Central memory CD8-positive, alpha-beta T cell (primary cell): ENCODE measurements around the gene FSTL4.

ENCODE experiments used
- ATAC-seq: fragments of 150-1000 bp; cut with Tn5 transposase; replicated peaks from 2 replicates; pipeline ENCODE4 v1.10.0; 2022; ENCODE audit warnings: mild to moderate bottlenecking, moderate FRiP score, moderate number of reproducible peaks; ENCODE audit not compliant: poor library complexity, severe bottlenecking; ENCODE audit errors: extremely low read depth
- DNase-seq, 2 donors: peaks; one replicate each; pipeline ENCODE4 v3.0.0; 2021; ENCODE audit warnings: low spot score in 2 of 2
- H3K27ac Mint-ChIP-seq: one replicate; pipeline ENCODE4 v1.8.0; 2022; ENCODE audit warnings: low read depth, mild to moderate bottlenecking, moderate library complexity, mixed read lengths
- H3K27me3 Mint-ChIP-seq: one replicate; pipeline ENCODE4 v1.8.0; 2022; ENCODE audit warnings: mixed read lengths
- H3K36me3 Mint-ChIP-seq: one replicate; pipeline ENCODE4 v1.8.0; 2022; ENCODE audit warnings: mild to moderate bottlenecking, moderate library complexity, mixed read lengths; ENCODE audit not compliant: insufficient read depth
- H3K4me1 Mint-ChIP-seq: one replicate; pipeline ENCODE4 v1.8.0; 2022; ENCODE audit warnings: mixed read lengths
- H3K4me3 Mint-ChIP-seq: one replicate; pipeline ENCODE4 v1.8.0; 2022; ENCODE audit warnings: mild to moderate bottlenecking, moderate library complexity, mixed read lengths
- H3K9me3 Mint-ChIP-seq: one replicate; pipeline ENCODE4 v1.8.0; 2022; ENCODE audit warnings: mixed read lengths

FSTL4 gene

GRCh38 chr5:133603711-133604110 lies 8.6 kb downstream of the FSTL4 start:
- Mint-ChIP-seq H3K27me3 (peaks cover 68% of the 10 kb centered on the region), H3K36me3 (no peaks in the 10 kb centered on the region), H3K9me3 (no peaks in the 10 kb centered on the region), H3K4me3 (no peak overlapping the region), H3K4me1 (no peaks in the 10 kb centered on the region), H3K27ac (no peak overlapping the region)
- no peak for ATAC-seq
- no peak for DNase-seq

- Mint-ChIP-seq H3K36me3 (no peaks in the 10 kb centered on the region), H3K27ac (no peak overlapping the region), H3K4me3 (no peak overlapping the region), H3K27me3 (peaks cover 70% of the 10 kb centered on the region), H3K4me1 (no peaks in the 10 kb centered on the region), H3K9me3 (no peaks in the 10 kb centered on the region)
- no peak for ATAC-seq
- no peak for DNase-seq
These were observed 9.4 kb downstream of the FSTL4 start for GRCh38 chr5:133602835-133603380.

DNA sequence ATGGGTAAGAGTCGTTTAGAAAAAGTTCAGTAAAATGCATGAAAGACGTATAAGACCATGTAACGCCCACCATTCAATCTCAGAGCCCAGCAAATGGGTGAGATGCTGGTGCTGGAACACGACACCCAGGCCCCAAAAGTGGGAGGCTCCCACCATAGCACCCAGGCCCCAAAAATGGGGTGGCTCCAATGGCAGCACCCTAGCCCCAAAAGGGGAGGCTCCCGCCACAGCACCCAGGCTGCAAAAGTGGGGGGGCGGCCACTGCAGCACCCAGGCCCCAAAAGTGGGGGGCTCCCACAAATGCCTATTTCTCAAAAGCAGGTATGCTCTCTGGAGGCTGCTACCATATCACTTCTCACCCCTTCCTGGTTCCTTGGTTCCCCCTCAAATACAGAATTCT lies 12.7 kb downstream of the FSTL4 start:
- Mint-ChIP-seq H3K4me3 (no peak overlapping the region), H3K27me3 (peaks cover 70% of the 10 kb centered on the region), H3K4me1 (no peaks in the 10 kb centered on the region), H3K36me3 (no peaks in the 10 kb centered on the region), H3K27ac (no peak overlapping the region), H3K9me3 (no peaks in the 10 kb centered on the region)
- DNase-seq (no peak), ATAC-seq (no peak)

- H3K4me3 Mint-ChIP-seq = no peak overlapping the region
- no peak overlapping the region for H3K27ac Mint-ChIP-seq
- H3K27me3 Mint-ChIP-seq = peaks cover 64% of the 10 kb centered on the region
- ATAC-seq = no peak
- DNase-seq = no peak
- no peaks in the 10 kb centered on the region for H3K4me1 Mint-ChIP-seq
- H3K36me3 Mint-ChIP-seq = no peaks in the 10 kb centered on the region
- H3K9me3 Mint-ChIP-seq = no peaks in the 10 kb centered on the region
These were observed 13.3 kb downstream of the FSTL4 start for GRCh38 chr5:133599044-133599443.

- peaks cover 56% of the 10 kb centered on the region for H3K27me3 Mint-ChIP-seq
- no peaks in the 10 kb centered on the region for H3K36me3 Mint-ChIP-seq
- no peak overlapping the region for H3K4me3 Mint-ChIP-seq
- ATAC-seq = no peak
- H3K9me3 Mint-ChIP-seq = no peaks in the 10 kb centered on the region
- no peak overlapping the region for H3K27ac Mint-ChIP-seq
- H3K4me1 Mint-ChIP-seq = no peaks in the 10 kb centered on the region
- DNase-seq = no peak
These were observed 16.3 kb downstream of the FSTL4 start for GRCh38 chr5:133596049-133596448.

DNA sequence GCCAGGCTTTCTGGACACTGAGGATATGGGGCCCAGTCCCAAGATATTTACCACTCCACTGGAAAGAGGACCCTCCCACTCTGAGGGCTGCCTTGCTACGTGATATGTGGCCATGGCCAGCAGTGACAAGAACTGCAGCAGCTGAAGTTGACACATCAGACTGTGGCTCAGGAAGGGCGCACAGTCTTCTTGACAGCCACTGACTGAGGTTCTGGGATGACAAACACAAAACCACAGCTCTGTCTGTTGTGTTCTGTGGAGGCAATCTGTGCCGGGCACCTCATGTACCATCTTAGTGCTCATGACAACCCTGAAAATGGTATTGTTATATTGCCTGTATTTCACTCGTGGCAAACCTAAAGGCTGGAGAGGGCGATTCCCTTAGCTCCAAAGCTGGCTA lies 16.9 kb downstream of the FSTL4 start:
- no peaks in the 10 kb centered on the region for H3K36me3 Mint-ChIP-seq
- ATAC-seq (no peak), DNase-seq (no peak)
- no peak overlapping the region for H3K4me3 Mint-ChIP-seq
- no peak overlapping the region for H3K27ac Mint-ChIP-seq
- no peaks in the 10 kb centered on the region for H3K9me3 Mint-ChIP-seq
- no peaks in the 10 kb centered on the region for H3K4me1 Mint-ChIP-seq
- peaks cover 58% of the 10 kb centered on the region for H3K27me3 Mint-ChIP-seq

GRCh38 chr5:133589286-133589685 lies 23.1 kb downstream of the FSTL4 start:
- ATAC-seq (no peak), DNase-seq (no peak)
- Mint-ChIP-seq H3K36me3 (peaks cover 2% of the 10 kb centered on the region), H3K9me3 (no peaks in the 10 kb centered on the region), H3K27ac (no peak overlapping the region), H3K4me1 (no peaks in the 10 kb centered on the region), H3K4me3 (no peak overlapping the region), H3K27me3 (peaks cover 33% of the 10 kb centered on the region)

- H3K27ac Mint-ChIP-seq = no peak overlapping the region
- no peak for DNase-seq
These were observed 29.4 kb downstream of the FSTL4 start for GRCh38 chr5:133582971-133583370.

GRCh38 chr5:133581918-133582317 lies 30.4 kb downstream of the FSTL4 start:
- Mint-ChIP-seq H3K4me3 (no peak overlapping the region), H3K36me3 (no peaks in the 10 kb centered on the region), H3K27me3 (peaks cover 40% of the 10 kb centered on the region), H3K27ac (no peak overlapping the region), H3K4me1 (no peaks in the 10 kb centered on the region), H3K9me3 (no peaks in the 10 kb centered on the region)
- ATAC-seq (no peak), DNase-seq (no peak)

More at GRCh38 chr5:133582971-133583370, 29.4 kb downstream of the FSTL4 start:
- Mint-ChIP-seq H3K36me3 (no peaks in the 10 kb centered on the region), H3K4me3 (no peak overlapping the region), H3K27me3 (peaks cover 40% of the 10 kb centered on the region), H3K4me1 (no peaks in the 10 kb centered on the region), H3K9me3 (no peaks in the 10 kb centered on the region)
- ATAC-seq = no peak

GRCh38 chr5:133581348-133581747 lies 31.0 kb downstream of the FSTL4 start:
- no peaks in the 10 kb centered on the region for H3K4me1 Mint-ChIP-seq
- DNase-seq (no peak), ATAC-seq (no peak)
- no peak overlapping the region for H3K27ac Mint-ChIP-seq
- no peak overlapping the region for H3K4me3 Mint-ChIP-seq
- no peaks in the 10 kb centered on the region for H3K36me3 Mint-ChIP-seq
- H3K27me3 Mint-ChIP-seq = peaks cover 46% of the 10 kb centered on the region
- no peaks in the 10 kb centered on the region for H3K9me3 Mint-ChIP-seq

- no peaks in the 10 kb centered on the region for H3K4me1 Mint-ChIP-seq
- no peaks in the 10 kb centered on the region for H3K36me3 Mint-ChIP-seq
- no peak for DNase-seq
- no peak for ATAC-seq
- H3K27ac Mint-ChIP-seq = no peak overlapping the region
- no peaks in the 10 kb centered on the region for H3K9me3 Mint-ChIP-seq
- H3K27me3 Mint-ChIP-seq = peaks cover 53% of the 10 kb centered on the region
- no peak overlapping the region for H3K4me3 Mint-ChIP-seq
These were observed 31.7 kb downstream of the FSTL4 start for GRCh38 chr5:133580618-133581017.

DNA sequence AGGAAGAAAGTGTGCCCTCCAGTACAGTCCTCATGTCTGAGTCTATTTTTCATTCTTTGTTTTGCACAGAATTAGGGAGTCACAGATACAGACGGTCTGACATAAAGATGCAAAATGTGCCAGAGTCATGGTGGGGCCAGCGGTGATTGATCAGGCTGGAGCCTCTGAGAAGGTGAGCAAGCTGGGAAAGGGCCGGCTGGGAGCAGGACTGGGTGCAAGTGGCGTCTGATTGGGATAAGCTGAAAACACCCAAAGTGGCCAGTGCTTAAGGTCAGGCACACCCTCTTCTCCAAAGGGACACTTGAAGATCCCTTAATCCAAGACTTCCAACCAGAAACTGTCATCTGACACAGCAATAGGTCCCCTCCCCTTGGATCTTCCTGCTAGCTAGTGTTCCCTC lies 32.6 kb downstream of the FSTL4 start:
- Mint-ChIP-seq H3K27me3 (peaks cover 55% of the 10 kb centered on the region), H3K9me3 (no peaks in the 10 kb centered on the region), H3K27ac (no peak overlapping the region), H3K4me1 (no peaks in the 10 kb centered on the region), H3K36me3 (no peaks in the 10 kb centered on the region), H3K4me3 (no peak overlapping the region)
- ATAC-seq (no peak), DNase-seq (no peak)

- Mint-ChIP-seq H3K4me1 (no peaks in the 10 kb centered on the region), H3K36me3 (no peaks in the 10 kb centered on the region), H3K27me3 (peaks cover 73% of the 10 kb centered on the region), H3K9me3 (peaks cover 6% of the 10 kb centered on the region), H3K27ac (no peak overlapping the region), H3K4me3 (no peak overlapping the region)
- no peak for DNase-seq
- ATAC-seq = no peak
These were observed 43.0 kb downstream of the FSTL4 start for GRCh38 chr5:133569347-133569746.

DNA sequence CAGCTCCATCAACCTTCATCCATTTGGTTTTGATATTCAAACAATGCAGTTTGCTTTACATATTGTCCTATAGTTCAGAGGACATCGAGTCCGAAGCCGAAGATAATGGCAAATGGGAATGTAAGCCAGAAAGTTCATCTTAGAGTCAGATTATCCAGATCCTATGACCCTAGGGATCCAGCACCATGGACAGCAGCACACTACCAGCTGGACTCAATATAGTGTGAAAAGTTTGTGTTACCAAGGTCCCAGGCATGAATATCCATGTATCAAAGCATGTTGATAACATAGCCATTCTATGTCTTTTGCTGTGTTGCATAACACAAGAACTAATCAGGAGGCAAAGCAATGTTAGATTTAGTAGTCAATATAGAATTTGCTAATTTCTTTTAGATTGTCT lies 46.3 kb downstream of the FSTL4 start:
- Mint-ChIP-seq H3K4me1 (no peaks in the 10 kb centered on the region), H3K9me3 (no peaks in the 10 kb centered on the region), H3K4me3 (no peak overlapping the region), H3K27ac (no peak overlapping the region), H3K36me3 (no peaks in the 10 kb centered on the region), H3K27me3 (peaks cover 71% of the 10 kb centered on the region)
- ATAC-seq (no peak), DNase-seq (no peak)
